Suprapubic skin (tissue), 4 donors: Measurements from ENCODE around the gene TNFAIP8L1.

Experiments
- EP300 ChIP-seq: sonication (generic); formaldehyde crosslinking; IDR thresholded peaks from one replicate; pipeline ENCODE4 v1.6.1; 2017; ENCODE audit warnings: antibody characterized with exemption
- POLR2AphosphoS5 ChIP-seq, 3 donors: sonication (generic); formaldehyde crosslinking; IDR thresholded peaks; one replicate each; pipeline ENCODE4 v1.6.1; 2017; ENCODE audit warnings: antibody characterized with exemption in 3 of 3

- TF ChIP-seq EP300 (no peak), POLR2AphosphoS5 (IDR thresholded peaks at IDR 0.05) (no peak)
Measured at GRCh38 chr19:4602173-4602788, 37.0 kb upstream of the TNFAIP8L1 start.
